K562 (cell line): ENCODE data around the gene USP46. TPM values are rescaled to one million over a fixed set of nuclear protein-coding genes. Genes with fewer than 3 reads are reported as not detected.

Experiments used
- ATAC-seq: fragments of 200-7000 bp; cut with Tn5 transposase; 3 replicates; pipeline ENCODE4 v1.9.1; 2020; ENCODE audit warnings: moderate library complexity
- BruUV-seq: library from RNA; stranded (reverse); fragments of 400-500 nt; replicated peaks from 2 replicates; lab custom pipeline; 2021; lab: Mats Ljungman, UMichigan
- CTCF ChIA-PET: fragments of 300-600 bp; formaldehyde crosslinking; extraction: SDS; loops from one replicate; lab custom pipeline; 2021; ENCODE audit warnings: low intra/inter-chr PET ratio; lab: Yijun Ruan, JAX
- POLR2A ChIA-PET: fragments of 300-600, 350-650 bp; sonication (Branson Sonifier 250); formaldehyde crosslinking; extraction: SDS; loops from one replicate; lab custom pipeline; 2021; ENCODE audit warnings: antibody characterized with exemption, inconsistent platforms; lab: Yijun Ruan, JAX
- DNase-seq, 4 experiments: peaks; one replicate each; pipeline versions ENCODE4 v3.0.0 to v3.0.0-alpha.2; 2011 to 2018; ENCODE audit warnings: low spot score in 3 of 4, mixed read lengths in 3 of 4; ENCODE audit errors: extremely low read depth in 1 of 4
- FAIRE-seq: peaks from 2 replicates; lab custom pipeline; 2011; peaks lifted over from hg19 to GRCh38; lab: Jason Lieb, UNC
- H2AFZ ChIP-seq: 2 replicates; pipeline ENCODE4 v1.6.0; 2011; ENCODE audit warnings: low read depth, low read length, control low read depth, inconsistent platforms
- H3K27ac ChIP-seq: fragments of 200-600 bp; 3 replicates; pipeline ENCODE4 v1.8.0; 2011; ENCODE audit warnings: low read depth, mild to moderate bottlenecking, control low read depth, inconsistent platforms, low read length, moderate library complexity, mixed read lengths; ENCODE audit errors: extremely low read depth
- H3K27me3 ChIP-seq, 2 experiments: fragments of 300-600 bp in 1 of 2; 2 replicates in 1 of 2; 3 replicates in 1 of 2; pipeline versions ENCODE4 v1.6.0 to v1.8.0; 2011; ENCODE audit warnings: inconsistent platforms in 2 of 2, low read length in 2 of 2, mild to moderate bottlenecking in 1 of 2, mixed read lengths in 1 of 2, moderate library complexity in 1 of 2; ENCODE audit not compliant: control insufficient read depth in 2 of 2, insufficient read depth in 2 of 2
- H3K36me3 ChIP-seq: fragments of 300-600 bp; 3 replicates; pipeline ENCODE4 v1.8.0; 2011; ENCODE audit warnings: mild to moderate bottlenecking, low read length, inconsistent platforms; ENCODE audit not compliant: control insufficient read depth, insufficient read depth
- H3K4me1 ChIP-seq, 2 experiments: fragments of 200-600 bp in 1 of 2; replicated peaks in 1 of 2; 2 replicates in 1 of 2; 3 replicates in 1 of 2; pipeline versions ENCODE4 v1.5.1 to v1.8.0; 2011; ENCODE audit warnings: inconsistent platforms in 2 of 2, low read length in 2 of 2, mild to moderate bottlenecking in 1 of 2, mixed read lengths in 1 of 2, moderate library complexity in 1 of 2; ENCODE audit not compliant: control insufficient read depth in 2 of 2, insufficient read depth in 2 of 2
- H3K4me2 ChIP-seq: 2 replicates; pipeline ENCODE4 v1.6.1; 2011; ENCODE audit warnings: low read length, control low read depth, inconsistent platforms, mixed read lengths; ENCODE audit not compliant: insufficient read depth
- H3K4me3 ChIP-seq: fragments of 200-600 bp; sonication (generic), shearing (Covaris generic); 2 replicates; pipeline ENCODE4 v1.5.1; 2016; ENCODE audit warnings: control low read depth, inconsistent platforms
- H3K79me2 ChIP-seq: fragments of 200-600 bp; 3 replicates; pipeline ENCODE4 v1.8.0; 2011; ENCODE audit warnings: low read length, inconsistent platforms; ENCODE audit not compliant: control insufficient read depth, insufficient read depth
- H3K9ac ChIP-seq, 2 experiments: 2 replicates each; pipeline versions ENCODE4 v1.6.0 to v1.6.1; 2011; ENCODE audit warnings: low read depth in 2 of 2, low read length in 2 of 2, control low read depth in 1 of 2, inconsistent platforms in 1 of 2, mild to moderate bottlenecking in 1 of 2, mixed read lengths in 1 of 2; ENCODE audit not compliant: insufficient read depth in 1 of 2
- H3K9me1 ChIP-seq: one replicate; pipeline ENCODE4 v1.6.0; 2011; ENCODE audit warnings: inconsistent platforms, mild to moderate bottlenecking, low read length, moderate library complexity; ENCODE audit not compliant: control insufficient read depth, insufficient read depth
- H3K9me3 ChIP-seq: replicated peaks from 2 replicates; pipeline ENCODE4 v1.5.1; 2011; ENCODE audit warnings: low read depth, low read length, inconsistent platforms; ENCODE audit not compliant: control insufficient read depth, insufficient read depth
- H4K20me1 ChIP-seq: replicated peaks from 2 replicates; pipeline ENCODE4 v1.6.1; 2011; ENCODE audit warnings: low read length, inconsistent platforms, mixed read lengths; ENCODE audit not compliant: control insufficient read depth, insufficient read depth
- BRD9 ChIP-seq: fragments of 450-650 bp; IDR thresholded peaks from 2 replicates; pipeline ENCODE4 v1.6.1; 2018; ENCODE audit warnings: low read depth; ENCODE audit not compliant: partially characterized antibody
- CEBPB ChIP-seq: fragments of 450-650 bp; IDR thresholded peaks from 2 replicates; pipeline ENCODE4 v1.6.1; 2016; ENCODE audit warnings: missing genetic modification characterization, missing compliant biosample characterization
- CREB1 ChIP-seq, 2 experiments: sonication (generic) in 1 of 2; formaldehyde crosslinking in 1 of 2; IDR thresholded peaks; 2 replicates each; pipeline versions ENCODE4 v1.6.1 to v1.8.0; 2012 to 2022; ENCODE audit warnings: inconsistent platforms in 1 of 2, mild to moderate bottlenecking in 1 of 2, missing genetic modification reagents in 1 of 2, moderate library complexity in 1 of 2
- FOSL1 ChIP-seq: fragments of 200-800 bp; sonication (Bioruptor generic); conservative IDR thresholded peaks from 2 replicates; pipeline ENCODE4 v1.6.1; 2016; ENCODE audit warnings: missing genetic modification characterization, missing compliant biosample characterization
- HNRNPL ChIP-seq: fragments of 200-400 bp; formaldehyde crosslinking; IDR thresholded peaks from 2 replicates; pipeline ENCODE4 v1.6.1; 2017; ENCODE audit warnings: low read depth, mild to moderate bottlenecking, low read length
- KDM1A ChIP-seq, 2 experiments: fragments of 450-650 bp; IDR thresholded peaks; 2 replicates each; pipeline ENCODE4 v1.6.1; 2016; ENCODE audit warnings: mild to moderate bottlenecking in 2 of 2
- MBD2 ChIP-seq: sonication (generic); IDR thresholded peaks from 2 replicates; pipeline ENCODE4 v1.6.1; 2016; ENCODE audit warnings: low read depth, borderline replicate concordance
- MCM3 ChIP-seq: fragments of 450-650 bp; IDR thresholded peaks from 2 replicates; pipeline ENCODE4 v1.6.1; 2016
- RBM34 ChIP-seq: fragments of 200-400 bp; formaldehyde crosslinking; IDR thresholded peaks from 2 replicates; pipeline ENCODE4 v1.6.1; 2018; ENCODE audit warnings: low read length, borderline replicate concordance; ENCODE audit not compliant: insufficient read depth
- STAG1 ChIP-seq: sonication (generic); formaldehyde crosslinking; IDR thresholded peaks from 2 replicates; pipeline ENCODE4 v1.5.0; 2020; ENCODE audit warnings: missing genetic modification reagents, borderline replicate concordance
- XRCC3 ChIP-seq: fragments of 450-650 bp; IDR thresholded peaks from 2 replicates; pipeline ENCODE4 v1.6.1; 2017; ENCODE audit warnings: mild to moderate bottlenecking, moderate library complexity
- ZKSCAN3 ChIP-seq: fragments of 250-450 bp; sonication (Bioruptor Pico); IDR thresholded peaks from 2 replicates; pipeline ENCODE4 v1.4.0; 2020
- ZNF431 ChIP-seq: sonication (generic); formaldehyde crosslinking; IDR thresholded peaks from 2 replicates; pipeline ENCODE4 v1.8.0; 2022; ENCODE audit warnings: mild to moderate bottlenecking, missing genetic modification reagents
- WGBS: fragments of 100-300 bp; shearing (Covaris generic); methylation state at CpG from one replicate; pipeline ENCODE4 v1.1.6; 2016; ENCODE audit warnings: low coverage, mixed read lengths; ENCODE audit not compliant: insufficient coverage; ENCODE audit errors: missing lambda C conversion rate; 5-methylcytosine and 5-hydroxymethylcytosine counted together
- in situ Hi-C: fragments of 300-500 bp; cut with MboI; formaldehyde crosslinking; loops from 4 replicates; pipeline ENCODE4 v1.15.0; 2018; ENCODE audit warnings: inconsistent platforms, mixed read lengths
- intact Hi-C: fragments of 100-400 bp; cut with micrococcal nuclease; formaldehyde crosslinking; loops from 2 replicates; pipeline ENCODE4 v1.14.2; 2022
- polyA plus RNA-seq, 8 experiments: library from polyadenylated mRNA; depleted of rRNA in 4 of 8; stranded (reverse) in 5 of 8; unstranded in 3 of 8; fragments of >200 nt; fragmentation: Nextera tagmentation in 2 of 8; fragmentation: Illumina TruSeq in 1 of 8; extraction: Ambion mirVana in 2 of 8; extraction: Trizol in 1 of 8; gene quantifications; 2 replicates each; pipeline versions ENCODE4 v1.2.1 to v1.2.3, GENCODE V29; 2011 to 2014; ENCODE audit warnings: inconsistent platforms in 1 of 8, missing spikeins in 1 of 8
- total RNA-seq, 7 experiments: library from RNA; depleted of rRNA in 6 of 7; stranded (reverse); fragments of >200 nt in 6 of 7; fragmentation: Illumina TruSeq in 2 of 7; extraction: Trizol in 2 of 7; gene quantifications; 2 replicates each; pipeline versions ENCODE4 v1.2.1 to v1.2.3, GENCODE V29; 2011 to 2021; ENCODE audit warnings: low replicate concordance in 1 of 7
- TF ChIP-seq, protein P1 (sequence below), 2 experiments: fragments of 450-650 bp; formaldehyde crosslinking in 1 of 2; IDR thresholded peaks; 2 replicates each; pipeline versions ENCODE4 v1.4.0 to v1.6.1; 2014 to 2020; ENCODE audit warnings: mild to moderate bottlenecking in 2 of 2, borderline replicate concordance in 1 of 2, low read depth in 1 of 2
- TF ChIP-seq, protein P2 (sequence below): fragments of 250-450 bp; sonication (Bioruptor Pico); IDR thresholded peaks from 2 replicates; pipeline ENCODE4 v1.4.0; 2020; ENCODE audit warnings: borderline replicate concordance

Gene USP46
- total and polyA plus RNA-seq, 9 of the 15 experiments (the other 6 are each of a cell fraction or from before 2014, with no cell fraction given), result 3.0 to 11.7 (median 8.4) TPM

DNA sequence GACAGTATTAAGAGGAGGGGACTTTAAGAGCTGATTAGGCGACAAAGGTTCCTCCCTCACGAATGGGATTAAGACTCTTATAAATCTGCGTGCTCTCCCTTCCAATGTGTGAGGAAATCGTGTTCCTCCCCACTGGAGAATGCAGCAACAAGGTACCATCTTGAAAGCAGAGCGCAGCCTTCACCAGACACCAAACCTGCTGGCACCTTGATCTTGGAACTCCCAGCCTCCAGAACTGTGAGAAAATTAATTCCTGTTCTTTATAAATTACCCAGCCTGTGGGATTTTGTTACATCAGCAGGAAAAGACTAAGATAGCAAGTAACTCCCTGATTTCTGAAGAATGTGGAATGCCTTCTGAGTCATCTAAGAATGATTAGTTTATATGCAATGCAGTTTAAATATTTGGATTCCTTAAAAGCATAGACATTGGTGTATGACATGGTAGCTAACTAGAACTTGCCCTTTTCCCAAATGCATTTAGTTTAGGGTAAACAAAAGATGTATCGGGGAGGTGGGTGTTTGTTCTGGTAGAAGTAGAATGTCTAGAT is 86.1 kb downstream of the USP46 start:
- Histone ChIP-seq H2AFZ (no peak overlapping the region), H3K36me3 (no peaks in the 10 kb centered on the region), H4K20me1 (no peaks in the 10 kb centered on the region), H3K27ac (no peak overlapping the region), H3K9me1 (no peaks in the 10 kb centered on the region), H3K9ac (no peak overlapping the region), H3K79me2 (no peaks in the 10 kb centered on the region), H3K4me3 (no peak overlapping the region), H3K4me2 (no peak overlapping the region), H3K9me3 (no peaks in the 10 kb centered on the region), H3K4me1 (no peaks in the 10 kb centered on the region), H3K27me3 (no peaks in the 10 kb centered on the region)
- CTCF ChIA-PET, result no interaction called here
- no TSS peak for BruUV-seq
- in situ Hi-C loops (no loop called here), intact Hi-C loops (no loop called here)
- DNase-seq (no peak), ATAC-seq (no peak), FAIRE-seq (no peak)
- POLR2A ChIA-PET, result no interaction called here
- 1% methylated on average over 6 of the region's 6 CpGs for WGBS
- TF ChIP-seq STAG1 (CRISPR knock-in tag) (no peak), MBD2 (no peak), CREB1 (IDR thresholded peaks at IDR 0.05) (no peak), CREB1 (CRISPR knock-in tag; IDR thresholded peaks at IDR 0.05) (no peak), KDM1A (IDR thresholded peaks at IDR 0.05) (no peak), MCM3 (no peak), HNRNPL (no peak), ZKSCAN3 (no peak), ZNF431 (CRISPR knock-in tag) (no peak), XRCC3 (no peak), FOSL1 (no peak), CEBPB (tag) (no peak), RBM34 (no peak), BRD9 (no peak)
- TF ChIP-seq, protein P1, sequence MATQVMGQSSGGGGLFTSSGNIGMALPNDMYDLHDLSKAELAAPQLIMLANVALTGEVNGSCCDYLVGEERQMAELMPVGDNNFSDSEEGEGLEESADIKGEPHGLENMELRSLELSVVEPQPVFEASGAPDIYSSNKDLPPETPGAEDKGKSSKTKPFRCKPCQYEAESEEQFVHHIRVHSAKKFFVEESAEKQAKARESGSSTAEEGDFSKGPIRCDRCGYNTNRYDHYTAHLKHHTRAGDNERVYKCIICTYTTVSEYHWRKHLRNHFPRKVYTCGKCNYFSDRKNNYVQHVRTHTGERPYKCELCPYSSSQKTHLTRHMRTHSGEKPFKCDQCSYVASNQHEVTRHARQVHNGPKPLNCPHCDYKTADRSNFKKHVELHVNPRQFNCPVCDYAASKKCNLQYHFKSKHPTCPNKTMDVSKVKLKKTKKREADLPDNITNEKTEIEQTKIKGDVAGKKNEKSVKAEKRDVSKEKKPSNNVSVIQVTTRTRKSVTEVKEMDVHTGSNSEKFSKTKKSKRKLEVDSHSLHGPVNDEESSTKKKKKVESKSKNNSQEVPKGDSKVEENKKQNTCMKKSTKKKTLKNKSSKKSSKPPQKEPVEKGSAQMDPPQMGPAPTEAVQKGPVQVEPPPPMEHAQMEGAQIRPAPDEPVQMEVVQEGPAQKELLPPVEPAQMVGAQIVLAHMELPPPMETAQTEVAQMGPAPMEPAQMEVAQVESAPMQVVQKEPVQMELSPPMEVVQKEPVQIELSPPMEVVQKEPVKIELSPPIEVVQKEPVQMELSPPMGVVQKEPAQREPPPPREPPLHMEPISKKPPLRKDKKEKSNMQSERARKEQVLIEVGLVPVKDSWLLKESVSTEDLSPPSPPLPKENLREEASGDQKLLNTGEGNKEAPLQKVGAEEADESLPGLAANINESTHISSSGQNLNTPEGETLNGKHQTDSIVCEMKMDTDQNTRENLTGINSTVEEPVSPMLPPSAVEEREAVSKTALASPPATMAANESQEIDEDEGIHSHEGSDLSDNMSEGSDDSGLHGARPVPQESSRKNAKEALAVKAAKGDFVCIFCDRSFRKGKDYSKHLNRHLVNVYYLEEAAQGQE (IDR thresholded peaks at IDR 0.05; ENCODE audit: borderline replicate concordance), result no peak
- TF ChIP-seq, protein P1 (CRISPR knock-in tag; IDR thresholded peaks at IDR 0.05; ENCODE audit: low read depth), result no peak
- TF ChIP-seq, protein P2, sequence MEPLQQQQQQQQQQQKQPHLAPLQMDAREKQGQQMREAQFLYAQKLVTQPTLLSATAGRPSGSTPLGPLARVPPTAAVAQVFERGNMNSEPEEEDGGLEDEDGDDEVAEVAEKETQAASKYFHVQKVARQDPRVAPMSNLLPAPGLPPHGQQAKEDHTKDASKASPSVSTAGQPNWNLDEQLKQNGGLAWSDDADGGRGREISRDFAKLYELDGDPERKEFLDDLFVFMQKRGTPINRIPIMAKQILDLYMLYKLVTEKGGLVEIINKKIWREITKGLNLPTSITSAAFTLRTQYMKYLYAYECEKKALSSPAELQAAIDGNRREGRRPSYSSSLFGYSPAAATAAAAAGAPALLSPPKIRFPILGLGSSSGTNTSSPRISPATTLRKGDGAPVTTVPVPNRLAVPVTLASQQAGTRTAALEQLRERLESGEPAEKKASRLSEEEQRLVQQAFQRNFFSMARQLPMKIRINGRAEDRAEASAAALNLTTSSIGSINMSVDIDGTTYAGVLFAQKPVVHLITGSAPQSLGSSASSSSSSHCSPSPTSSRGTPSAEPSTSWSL (CRISPR knock-in tag), result no peak
